NB4 (cell line): ENCODE measurements around the gene ACACB.

Source experiments
- DNase-seq: peaks from one replicate; pipeline ENCODE4 v3.0.0; 2010; ENCODE audit warnings: low read depth
- H3K4me3 ChIP-seq: one replicate; pipeline ENCODE4 v1.5.1; 2011; ENCODE audit warnings: mild to moderate bottlenecking, low read depth, low read length, moderate library complexity
- MYC ChIP-seq: IDR thresholded peaks from 2 replicates; pipeline ENCODE4 v1.6.1; 2011; ENCODE audit warnings: low read depth, low read length
- POLR2A ChIP-seq: IDR thresholded peaks from 2 replicates; pipeline ENCODE4 v1.6.1; 2011; ENCODE audit warnings: mild to moderate bottlenecking; ENCODE audit not compliant: insufficient read length; ENCODE audit errors: extremely low read depth
- TF ChIP-seq, protein P1 (sequence below): IDR thresholded peaks from one replicate; pipeline ENCODE4 v1.5.1; 2012; ENCODE audit warnings: low read depth, low read length
- TF ChIP-seq, protein P2 (sequence below): IDR thresholded peaks from 2 replicates; pipeline ENCODE4 v1.6.1; 2011; ENCODE audit warnings: low read depth, low read length

ACACB gene

GRCh38 chr12:109192358-109192757, 76.0 kb downstream of the ACACB start:
- DNase-seq = no peak
- TF ChIP-seq, protein P1, sequence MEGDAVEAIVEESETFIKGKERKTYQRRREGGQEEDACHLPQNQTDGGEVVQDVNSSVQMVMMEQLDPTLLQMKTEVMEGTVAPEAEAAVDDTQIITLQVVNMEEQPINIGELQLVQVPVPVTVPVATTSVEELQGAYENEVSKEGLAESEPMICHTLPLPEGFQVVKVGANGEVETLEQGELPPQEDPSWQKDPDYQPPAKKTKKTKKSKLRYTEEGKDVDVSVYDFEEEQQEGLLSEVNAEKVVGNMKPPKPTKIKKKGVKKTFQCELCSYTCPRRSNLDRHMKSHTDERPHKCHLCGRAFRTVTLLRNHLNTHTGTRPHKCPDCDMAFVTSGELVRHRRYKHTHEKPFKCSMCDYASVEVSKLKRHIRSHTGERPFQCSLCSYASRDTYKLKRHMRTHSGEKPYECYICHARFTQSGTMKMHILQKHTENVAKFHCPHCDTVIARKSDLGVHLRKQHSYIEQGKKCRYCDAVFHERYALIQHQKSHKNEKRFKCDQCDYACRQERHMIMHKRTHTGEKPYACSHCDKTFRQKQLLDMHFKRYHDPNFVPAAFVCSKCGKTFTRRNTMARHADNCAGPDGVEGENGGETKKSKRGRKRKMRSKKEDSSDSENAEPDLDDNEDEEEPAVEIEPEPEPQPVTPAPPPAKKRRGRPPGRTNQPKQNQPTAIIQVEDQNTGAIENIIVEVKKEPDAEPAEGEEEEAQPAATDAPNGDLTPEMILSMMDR = no peak
- no peak for TF ChIP-seq POLR2A
- TF ChIP-seq, protein P2, sequence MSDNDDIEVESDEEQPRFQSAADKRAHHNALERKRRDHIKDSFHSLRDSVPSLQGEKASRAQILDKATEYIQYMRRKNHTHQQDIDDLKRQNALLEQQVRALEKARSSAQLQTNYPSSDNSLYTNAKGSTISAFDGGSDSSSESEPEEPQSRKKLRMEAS = no peak
- no peak for TF ChIP-seq MYC
- H3K4me3 ChIP-seq = no peak overlapping the region

- DNase-seq = no peak
- no peak for TF ChIP-seq POLR2A
- TF ChIP-seq, protein P2 = no peak
- TF ChIP-seq, protein P1 = no peak
- H3K4me3 ChIP-seq = no peak overlapping the region
These were observed 77.5 kb downstream of the ACACB start for GRCh38 chr12:109193896-109194295.

- DNase-seq = no peak
- TF ChIP-seq, protein P1 = no peak
- TF ChIP-seq POLR2A = no peak
- TF ChIP-seq MYC = no peak
- TF ChIP-seq, protein P2 = no peak
- no peak overlapping the region for H3K4me3 ChIP-seq
These were observed 79.9 kb downstream of the ACACB start for GRCh38 chr12:109196332-109196731.

DNA sequence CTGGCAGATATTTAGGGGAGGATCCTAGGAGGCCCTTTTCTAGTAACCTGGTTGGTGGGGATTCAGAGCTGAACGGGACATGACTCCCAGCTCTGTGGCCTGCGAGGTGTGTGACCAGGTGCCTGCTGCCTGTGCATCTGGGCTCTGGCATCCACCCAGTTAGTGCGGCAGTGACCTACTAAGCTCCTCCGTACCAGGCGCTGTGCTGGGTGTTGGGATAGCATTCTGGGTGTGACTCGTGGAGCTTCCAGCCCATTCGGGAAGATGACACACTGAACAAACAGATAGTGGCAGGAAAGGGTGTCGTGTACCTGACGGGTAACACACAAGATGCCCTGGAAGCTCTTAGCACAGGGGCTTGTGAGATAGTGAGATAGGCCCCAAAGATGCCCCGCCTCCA, 80.9 kb downstream of the ACACB start:
- TF ChIP-seq POLR2A = no peak
- no peak for TF ChIP-seq MYC
- H3K4me3 ChIP-seq = no peak overlapping the region
- DNase-seq = no peak

DNA sequence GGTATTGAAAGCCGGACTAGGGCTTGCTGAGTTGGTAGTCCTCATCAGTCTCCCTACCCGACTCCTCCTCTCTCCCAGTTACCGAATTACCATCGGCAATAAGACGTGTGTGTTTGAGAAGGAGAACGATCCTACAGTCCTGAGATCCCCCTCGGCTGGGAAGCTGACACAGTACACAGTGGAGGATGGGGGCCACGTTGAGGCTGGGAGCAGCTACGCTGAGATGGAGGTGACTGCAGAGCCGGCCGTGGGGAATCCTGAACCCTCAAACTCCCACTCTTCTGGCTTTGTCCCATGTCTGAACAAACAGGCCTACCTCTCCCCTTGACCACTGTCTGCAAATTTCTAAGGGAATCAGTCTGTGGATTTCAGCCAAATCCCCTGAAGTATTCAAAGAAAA, 82.9 kb downstream of the ACACB start:
- H3K4me3 ChIP-seq = no peak overlapping the region
- TF ChIP-seq, protein P1 = no peak
- TF ChIP-seq, protein P2 = no peak
- no peak for TF ChIP-seq MYC
- no peak for DNase-seq

DNA sequence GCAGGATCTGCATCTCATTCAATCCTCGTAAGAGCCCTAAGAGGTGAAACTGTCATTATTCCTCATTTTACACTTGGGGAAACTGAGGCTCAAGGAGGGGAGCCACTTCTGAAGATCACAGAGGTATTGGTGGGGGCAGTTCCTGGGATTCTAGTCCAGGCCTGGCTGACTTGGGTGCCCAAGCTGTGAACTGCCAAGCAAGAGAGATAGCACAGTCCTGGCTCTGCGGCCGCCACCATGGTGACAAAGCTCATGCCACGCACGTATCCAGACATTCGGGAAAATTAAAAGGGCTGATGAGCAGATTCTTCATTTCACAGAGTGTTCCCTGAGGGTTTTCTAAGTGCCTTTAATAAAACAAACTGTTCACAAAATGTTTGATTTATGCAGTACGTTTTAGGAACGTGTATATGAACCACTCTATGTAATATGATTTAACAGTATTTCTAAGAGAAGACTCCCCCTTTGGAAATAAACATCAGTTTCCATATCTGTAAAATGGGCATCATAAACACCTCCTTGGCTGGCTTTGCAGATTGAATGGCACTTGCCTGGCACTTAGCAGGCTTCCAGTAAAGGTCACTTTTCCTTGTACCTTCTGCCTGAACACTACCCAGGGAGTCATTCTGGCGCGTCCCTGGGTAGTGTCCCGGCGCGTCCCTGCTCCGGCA, 84.6 kb downstream of the ACACB start:
- no peak overlapping the region for H3K4me3 ChIP-seq
- DNase-seq = no peak
- TF ChIP-seq MYC = no peak
- TF ChIP-seq, protein P2 = no peak
- TF ChIP-seq, protein P1 = no peak
- no peak for TF ChIP-seq POLR2A
